Measurements from ENCODE around the gene FAM83D.

- TF ChIP-seq CTCF (IDR thresholded peaks at IDR 0.05; ENCODE audit: low read depth, low read length, poor library complexity, severe bottlenecking) = no peak
- TF ChIP-seq EZH2phosphoT487 (IDR thresholded peaks at IDR 0.05; ENCODE audit: borderline replicate concordance, low read length) = no peak
Measured at GRCh38 chr20:38979842-38980241, 53.6 kb downstream of the FAM83D start.
